GM06990 (cell line): ENCODE measurements around the gene CLTB.

Source experiments
- DNase-seq: peaks from one replicate; pipeline ENCODE4 v3.0.0-alpha.2; 2011; ENCODE audit not compliant: insufficient read length; ENCODE audit errors: extremely low read depth
- H3K27me3 ChIP-seq: replicated peaks from 2 replicates; pipeline ENCODE4 v1.6.0; 2011; ENCODE audit warnings: low read length; ENCODE audit not compliant: control insufficient read depth, insufficient read depth
- H3K36me3 ChIP-seq: 2 replicates; pipeline ENCODE4 v1.5.1; 2011; ENCODE audit warnings: low read length; ENCODE audit not compliant: control insufficient read depth, insufficient read depth
- H3K4me3 ChIP-seq: replicated peaks from 2 replicates; pipeline ENCODE4 v1.5.1; 2011; ENCODE audit warnings: low read depth, mild to moderate bottlenecking, control low read depth, low read length
- TF ChIP-seq, protein P1 (sequence below): IDR thresholded peaks from 2 replicates; pipeline ENCODE4 v1.5.1; 2011; ENCODE audit warnings: low read length, control low read depth, mild to moderate bottlenecking, inconsistent platforms; ENCODE audit not compliant: insufficient read depth, poor library complexity, severe bottlenecking

The CLTB gene

DNA sequence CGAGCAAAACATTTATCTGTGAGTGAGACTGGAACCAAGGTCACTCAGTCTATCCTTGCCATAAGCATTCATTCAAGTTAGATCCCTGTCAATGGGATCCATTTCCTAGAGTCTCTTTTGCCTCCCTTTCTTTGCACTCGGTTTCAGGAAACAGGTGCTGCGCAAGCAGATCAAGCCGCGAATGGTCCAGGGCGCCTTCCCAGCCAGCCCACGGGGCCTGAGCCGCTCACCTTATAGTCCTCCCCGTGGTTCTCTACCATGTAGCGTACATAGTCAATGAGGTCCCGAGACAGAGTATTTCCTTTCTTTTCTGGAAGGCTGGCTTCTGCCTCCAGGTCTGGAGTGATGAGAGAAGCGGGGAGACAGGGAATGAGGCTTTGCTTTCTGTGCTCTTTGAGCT lies 31.3 kb downstream of the CLTB start:
- no peak for DNase-seq
- Histone ChIP-seq H3K27me3 (no peaks in the 10 kb centered on the region), H3K36me3 (peaks cover 33% of the 10 kb centered on the region), H3K4me3 (no peak overlapping the region)
- TF ChIP-seq, protein P1, sequence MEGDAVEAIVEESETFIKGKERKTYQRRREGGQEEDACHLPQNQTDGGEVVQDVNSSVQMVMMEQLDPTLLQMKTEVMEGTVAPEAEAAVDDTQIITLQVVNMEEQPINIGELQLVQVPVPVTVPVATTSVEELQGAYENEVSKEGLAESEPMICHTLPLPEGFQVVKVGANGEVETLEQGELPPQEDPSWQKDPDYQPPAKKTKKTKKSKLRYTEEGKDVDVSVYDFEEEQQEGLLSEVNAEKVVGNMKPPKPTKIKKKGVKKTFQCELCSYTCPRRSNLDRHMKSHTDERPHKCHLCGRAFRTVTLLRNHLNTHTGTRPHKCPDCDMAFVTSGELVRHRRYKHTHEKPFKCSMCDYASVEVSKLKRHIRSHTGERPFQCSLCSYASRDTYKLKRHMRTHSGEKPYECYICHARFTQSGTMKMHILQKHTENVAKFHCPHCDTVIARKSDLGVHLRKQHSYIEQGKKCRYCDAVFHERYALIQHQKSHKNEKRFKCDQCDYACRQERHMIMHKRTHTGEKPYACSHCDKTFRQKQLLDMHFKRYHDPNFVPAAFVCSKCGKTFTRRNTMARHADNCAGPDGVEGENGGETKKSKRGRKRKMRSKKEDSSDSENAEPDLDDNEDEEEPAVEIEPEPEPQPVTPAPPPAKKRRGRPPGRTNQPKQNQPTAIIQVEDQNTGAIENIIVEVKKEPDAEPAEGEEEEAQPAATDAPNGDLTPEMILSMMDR = no peak

DNA sequence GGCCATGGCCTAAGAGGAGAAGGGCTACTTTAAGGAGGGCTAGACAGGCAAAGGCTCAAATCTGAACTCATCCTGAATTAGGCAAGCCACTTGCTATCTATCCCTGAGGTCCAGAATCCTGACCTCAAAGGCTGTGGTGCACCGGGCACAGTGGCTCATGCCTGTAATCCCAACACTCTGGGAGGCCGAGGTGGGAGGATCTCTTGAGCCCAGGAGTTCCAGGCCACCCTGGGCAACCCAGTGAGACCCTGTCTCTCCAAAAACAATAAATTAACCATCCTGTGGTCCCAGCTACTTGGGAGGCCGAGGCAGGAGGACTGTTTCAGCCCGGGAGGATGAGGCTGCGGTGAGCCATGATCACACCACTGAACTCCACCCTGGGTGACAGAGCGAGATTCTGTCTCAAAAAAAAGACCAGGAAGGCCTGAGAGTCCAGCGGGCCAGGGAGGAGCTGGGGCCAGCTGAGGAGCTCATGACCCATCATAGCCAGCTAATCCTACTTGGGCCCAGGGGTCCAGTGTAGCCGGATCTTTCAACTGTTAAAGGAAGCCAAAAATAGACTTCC lies 31.9 kb downstream of the CLTB start:
- Histone ChIP-seq H3K27me3 (no peaks in the 10 kb centered on the region), H3K36me3 (peaks cover 33% of the 10 kb centered on the region), H3K4me3 (no peak overlapping the region)
- TF ChIP-seq, protein P1 = no peak
- no peak for DNase-seq

DNA sequence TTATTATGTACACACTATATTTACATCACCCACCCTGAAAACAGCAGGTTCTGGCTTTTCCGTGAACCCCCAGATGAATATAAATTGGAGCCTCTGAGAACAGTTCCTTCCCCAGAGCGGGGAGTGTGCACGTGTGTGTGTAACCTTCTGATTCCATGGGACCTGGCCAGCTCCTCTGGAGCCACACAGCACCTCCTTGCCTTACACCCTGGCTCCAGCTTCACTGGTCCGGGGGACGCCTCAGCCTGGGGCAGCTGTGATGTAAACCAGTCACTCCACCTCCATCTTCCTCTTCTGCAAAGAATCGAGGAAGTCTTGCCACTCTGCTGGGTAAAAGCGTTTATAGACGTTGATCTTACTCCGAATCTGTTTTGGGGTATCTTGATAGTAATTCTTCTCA lies 32.4 kb downstream of the CLTB start:
- peaks cover 33% of the 10 kb centered on the region for H3K36me3 ChIP-seq
- TF ChIP-seq, protein P1 = no peak
- no peak overlapping the region for H3K4me3 ChIP-seq
- H3K27me3 ChIP-seq = no peaks in the 10 kb centered on the region
- DNase-seq = no peak

DNA sequence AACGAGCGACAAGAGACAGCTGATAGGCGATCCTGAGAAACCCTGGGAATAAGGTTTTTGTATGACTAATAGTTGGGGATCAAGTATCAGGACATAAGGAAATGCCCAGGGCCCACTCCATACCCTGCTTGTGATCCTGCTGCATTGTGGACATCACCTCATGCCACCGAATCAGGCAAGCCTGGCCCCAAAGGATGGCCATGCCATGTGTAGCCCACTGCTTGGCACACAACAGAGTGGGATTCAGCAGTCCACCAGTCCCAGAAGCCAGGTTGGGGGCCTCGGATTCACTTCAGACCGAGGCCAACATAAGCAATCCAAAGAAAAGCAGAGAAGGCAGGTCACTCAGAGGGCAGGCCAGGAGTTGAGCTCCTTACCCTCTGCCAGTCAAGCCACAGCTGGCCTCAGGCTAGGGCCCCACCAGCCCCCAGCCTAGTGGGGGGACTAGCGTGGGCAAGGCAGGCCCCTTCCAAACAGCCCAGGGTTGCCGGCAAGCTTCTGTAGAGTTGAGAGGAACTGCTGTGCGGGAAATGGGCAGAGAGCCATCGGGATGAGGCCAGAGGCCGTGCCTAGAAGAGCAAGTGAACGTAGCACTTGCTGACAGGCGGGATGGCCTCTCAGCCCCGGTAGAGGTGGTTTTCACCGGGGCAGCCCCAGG lies 33.0 kb downstream of the CLTB start:
- peaks cover 33% of the 10 kb centered on the region for H3K36me3 ChIP-seq
- no peak for DNase-seq

DNA sequence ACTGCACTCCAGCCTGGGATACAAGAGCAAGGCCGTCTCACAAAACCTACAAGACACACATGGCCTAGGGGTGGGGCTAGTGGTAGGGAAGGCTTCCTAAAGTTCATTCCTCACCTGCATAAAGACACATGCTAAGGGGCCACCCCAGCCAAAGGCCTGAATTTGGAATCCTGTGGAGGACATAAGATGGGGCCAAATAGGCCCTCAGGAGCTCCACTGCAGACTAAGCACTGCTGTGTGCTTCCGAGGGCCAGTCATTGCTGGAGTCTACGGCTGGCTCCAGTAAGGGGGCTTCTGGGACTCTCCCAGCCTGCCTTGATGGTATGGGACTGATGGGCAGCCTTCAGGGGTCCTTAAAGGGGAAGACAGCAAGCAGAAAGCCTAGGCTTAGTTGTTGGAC lies 33.6 kb downstream of the CLTB start:
- no peak for DNase-seq
- Histone ChIP-seq H3K27me3 (no peaks in the 10 kb centered on the region), H3K4me3 (no peak overlapping the region), H3K36me3 (peaks cover 33% of the 10 kb centered on the region)
- TF ChIP-seq, protein P1 = no peak

More for the DNA sequence above, 33.0 kb downstream of the CLTB start:
- TF ChIP-seq, protein P1 = no peak
- Histone ChIP-seq H3K27me3 (no peaks in the 10 kb centered on the region), H3K4me3 (no peak overlapping the region)

DNA sequence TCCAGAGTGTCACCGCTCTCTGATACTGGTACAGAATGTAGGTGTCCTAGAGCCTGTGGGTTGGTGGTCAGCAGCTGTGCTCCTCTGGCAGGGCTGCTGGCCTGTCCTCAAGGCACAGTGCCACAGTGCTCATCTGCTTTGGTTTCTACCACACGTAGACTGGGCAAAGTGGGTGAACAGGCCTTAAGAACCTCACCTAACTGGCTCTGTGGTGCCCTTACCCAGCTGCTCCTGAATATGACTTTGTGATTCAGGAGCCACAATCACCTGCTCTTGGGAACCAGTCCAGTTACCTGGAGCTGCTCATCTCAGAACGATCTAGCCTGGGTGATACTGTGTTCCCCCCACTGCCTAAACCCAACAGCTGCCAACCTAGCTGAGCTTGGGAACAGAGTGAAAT lies 34.4 kb downstream of the CLTB start:
- no peak overlapping the region for H3K4me3 ChIP-seq
- TF ChIP-seq, protein P1 = no peak
- no peak for DNase-seq
- H3K36me3 ChIP-seq = peaks cover 33% of the 10 kb centered on the region
- H3K27me3 ChIP-seq = no peaks in the 10 kb centered on the region
